C4-2B (cell line): ENCODE results near the gene TOM1L2.

Experiments used
- CTCF ChIP-seq: fragments of 450-650 bp; conservative IDR thresholded peaks from 2 replicates; pipeline ENCODE4 v1.5.1; 2017; ENCODE audit warnings: mild to moderate bottlenecking
- ZFX ChIP-seq: fragments of 450-650 bp; IDR thresholded peaks from 2 replicates; pipeline ENCODE4 v1.6.1; 2017

- TF ChIP-seq CTCF (no peak), ZFX (no peak)
Measured at GRCh38 chr17:17933775-17934174, 38.4 kb downstream of the TOM1L2 start.
